HL-60 (cell line): Measurements from ENCODE around the gene SMYD5.

Experiments
- CTCF ChIP-seq: IDR thresholded peaks from one replicate; pipeline ENCODE4 v1.5.1; 2011; ENCODE audit warnings: low read length, control low read depth, inconsistent platforms; ENCODE audit not compliant: insufficient read depth
- GABPA ChIP-seq: IDR thresholded peaks from 2 replicates; pipeline ENCODE4 v1.6.1; 2012; ENCODE audit warnings: low read depth
- POLR2AphosphoS5 ChIP-seq: IDR thresholded peaks from 2 replicates; pipeline ENCODE4 v1.6.1; 2012; ENCODE audit warnings: low read depth
- SPI1 ChIP-seq: IDR thresholded peaks from 2 replicates; pipeline ENCODE4 v1.6.1; 2012; ENCODE audit warnings: low read depth, mild to moderate bottlenecking, borderline replicate concordance

DNA sequence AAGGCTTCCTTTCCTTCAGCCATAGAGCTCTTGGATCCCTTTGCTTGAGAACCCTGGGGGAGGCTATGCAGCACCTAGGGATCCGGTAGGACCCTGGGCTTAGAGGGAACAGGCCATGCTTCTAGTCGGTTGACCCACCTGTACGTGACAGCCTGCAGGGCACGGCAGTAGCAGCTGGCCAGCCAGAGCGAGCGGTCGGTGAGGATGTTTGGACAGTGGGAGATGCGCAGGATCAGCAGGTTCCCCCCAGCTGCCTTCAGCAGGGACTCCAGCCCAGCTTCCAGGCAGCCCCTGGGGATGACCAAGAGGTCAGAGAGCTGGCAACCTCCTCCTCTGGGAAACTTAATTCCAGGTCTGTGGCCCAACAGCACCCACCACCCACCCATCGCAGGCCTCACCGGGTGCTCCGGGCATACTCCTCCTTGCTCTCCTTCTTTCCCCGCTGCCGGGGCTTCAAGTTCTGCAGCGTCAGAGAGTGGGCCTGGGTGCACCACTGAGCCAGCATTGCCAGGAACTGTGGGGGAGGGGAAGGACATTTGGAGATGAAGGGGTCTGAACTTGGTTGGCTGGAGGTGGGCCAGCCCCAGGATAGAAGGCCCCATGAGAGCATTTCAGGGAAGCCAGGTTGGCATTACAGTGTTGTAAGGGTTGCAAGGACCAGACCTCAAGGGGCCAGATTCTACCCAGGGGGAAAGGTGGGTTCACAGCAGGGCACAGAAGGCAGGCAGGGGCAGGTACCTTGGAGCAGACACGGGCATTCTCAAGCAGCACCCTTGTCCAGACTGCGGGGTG is 49.7 kb downstream of the SMYD5 start:
- TF ChIP-seq CTCF (no peak), POLR2AphosphoS5 (no peak), SPI1 (no peak), GABPA (no peak)
